Endothelial cell of umbilical vein (primary cell): Measurements from ENCODE around the gene RNLS. TPM values are rescaled to one million over a fixed set of nuclear protein-coding genes. Genes with fewer than 3 reads are reported as not detected.

Experiments
- BruUV-seq: library from RNA; stranded (reverse); fragments of 400-500 nt; replicated peaks from 2 replicates; lab custom pipeline; 2021; lab: Mats Ljungman, UMichigan
- CTCF ChIA-PET: fragments of 300-600, 350-600 bp; sonication (Branson Sonifier 250); formaldehyde crosslinking; loops from one replicate; lab custom pipeline; 2021; ENCODE audit warnings: antibody characterized with exemption, inconsistent platforms; lab: Charles Lee
- POLR2A ChIA-PET: fragments of 300-600, 350-600 bp; sonication (Branson Sonifier 250); formaldehyde crosslinking; loops from one replicate; lab custom pipeline; 2021; ENCODE audit warnings: antibody characterized with exemption, inconsistent platforms; lab: Charles Lee
- DNase-seq: peaks from one replicate; pipeline ENCODE4 v3.0.0-alpha.2; 2011; ENCODE audit warnings: low read depth, low spot score
- FAIRE-seq: peaks from 2 replicates; lab custom pipeline; 2011; peaks lifted over from hg19 to GRCh38; lab: Jason Lieb, UNC
- H2AFZ ChIP-seq: 2 replicates; pipeline ENCODE4 v1.6.0; 2012; ENCODE audit warnings: low read depth, low read length, control low read depth, inconsistent platforms
- H3K27ac ChIP-seq: 2 replicates; pipeline ENCODE4 v1.5.1; 2011; ENCODE audit warnings: low read depth, mild to moderate bottlenecking, control low read depth, low read length, moderate library complexity; ENCODE audit not compliant: insufficient read depth
- H3K27me3 ChIP-seq, 2 experiments: 2 replicates each; pipeline versions ENCODE4 v1.6.0 to v1.6.1; 2011; ENCODE audit warnings: low read length in 2 of 2, mixed read lengths in 1 of 2; ENCODE audit not compliant: control insufficient read depth in 2 of 2, insufficient read depth in 2 of 2
- H3K36me3 ChIP-seq, 2 experiments: 2 replicates in 1 of 2; 3 replicates in 1 of 2; pipeline ENCODE4 v1.5.1; 2011; ENCODE audit warnings: low read length in 2 of 2, mild to moderate bottlenecking in 1 of 2, moderate library complexity in 1 of 2; ENCODE audit not compliant: control insufficient read depth in 2 of 2, insufficient read depth in 2 of 2; ENCODE audit errors: extremely low read depth in 1 of 2
- H3K4me1 ChIP-seq: 3 replicates; pipeline ENCODE4 v1.5.1; 2011; ENCODE audit warnings: mild to moderate bottlenecking, low read length; ENCODE audit not compliant: control insufficient read depth, insufficient read depth; ENCODE audit errors: extremely low read depth
- H3K4me2 ChIP-seq: 2 replicates; pipeline ENCODE4 v1.6.1; 2011; ENCODE audit warnings: low read length, control low read depth, mixed read lengths; ENCODE audit not compliant: insufficient read depth
- H3K4me3 ChIP-seq, 3 experiments: fragments of 200-600 bp in 1 of 3; sonication (generic), shearing (Covaris generic) in 1 of 3; replicated peaks in 1 of 3; 2 replicates each; pipeline ENCODE4 v1.5.1; 2011 to 2016; ENCODE audit warnings: control low read depth in 3 of 3, low read length in 3 of 3, mild to moderate bottlenecking in 2 of 3, inconsistent platforms in 1 of 3, low read depth in 1 of 3, moderate library complexity in 1 of 3; ENCODE audit not compliant: insufficient read depth in 1 of 3
- H3K79me2 ChIP-seq: 2 replicates; pipeline ENCODE4 v1.6.0; 2012; ENCODE audit warnings: low read length, inconsistent platforms; ENCODE audit not compliant: control insufficient read depth, insufficient read depth
- H3K9ac ChIP-seq: replicated peaks from 2 replicates; pipeline ENCODE3; 2011; ENCODE audit warnings: low read length, control low read depth; ENCODE audit not compliant: insufficient read depth; ENCODE audit errors: extremely low read depth
- H3K9me1 ChIP-seq: replicated peaks from 3 replicates; pipeline ENCODE4 v1.6.0; 2011; ENCODE audit warnings: mild to moderate bottlenecking, low read length; ENCODE audit not compliant: control insufficient read depth, insufficient read depth; ENCODE audit errors: extremely low read depth
- H3K9me3 ChIP-seq: replicated peaks from 2 replicates; pipeline ENCODE4 v1.5.1; 2012; ENCODE audit warnings: low read length, inconsistent platforms; ENCODE audit not compliant: control insufficient read depth, insufficient read depth
- H4K20me1 ChIP-seq: replicated peaks from 2 replicates; pipeline ENCODE3; 2011; ENCODE audit warnings: mild to moderate bottlenecking, low read length; ENCODE audit not compliant: control insufficient read depth, insufficient read depth; ENCODE audit errors: extremely low read depth
- CTCF ChIP-seq, 2 donors: IDR thresholded peaks; 1 replicate in 1 of 2; 2 replicates in 1 of 2; pipeline ENCODE4 v1.5.1; 2011; ENCODE audit warnings: low read length in 2 of 2, mild to moderate bottlenecking in 2 of 2, moderate library complexity in 2 of 2, control low read depth in 1 of 2, inconsistent platforms in 1 of 2, low read depth in 1 of 2; ENCODE audit not compliant: insufficient read depth in 1 of 2; ENCODE audit errors: extremely low read depth in 1 of 2
- EZH2 ChIP-seq: IDR thresholded peaks from 2 replicates; pipeline ENCODE4 v1.6.1; 2012; ENCODE audit warnings: borderline replicate concordance, low read depth, mild to moderate bottlenecking, moderate library complexity, low read length, inconsistent platforms; ENCODE audit not compliant: severe bottlenecking
- FOS ChIP-seq: IDR thresholded peaks from 2 replicates; pipeline ENCODE4 v1.6.1; 2011; ENCODE audit warnings: mild to moderate bottlenecking, low read length, moderate library complexity, borderline replicate concordance; ENCODE audit not compliant: insufficient read depth
- GATA2 ChIP-seq: IDR thresholded peaks from 2 replicates; pipeline ENCODE4 v1.7.0; 2011; ENCODE audit warnings: low read depth, mild to moderate bottlenecking, moderate library complexity, mixed read lengths, low read length; ENCODE audit not compliant: insufficient read length, insufficient read depth
- JUN ChIP-seq: IDR thresholded peaks from 2 replicates; pipeline ENCODE4 v1.6.1; 2011; ENCODE audit warnings: borderline replicate concordance, low read depth; ENCODE audit not compliant: insufficient read length, insufficient read depth
- MAX ChIP-seq: IDR thresholded peaks from 2 replicates; pipeline ENCODE4 v1.6.1; 2011; ENCODE audit not compliant: insufficient read depth, insufficient read length
- MYC ChIP-seq: IDR thresholded peaks from one replicate; pipeline ENCODE4 v1.6.1; 2011; ENCODE audit warnings: mild to moderate bottlenecking, low read depth, low read length
- POLR2A ChIP-seq: IDR thresholded peaks from 2 replicates; pipeline ENCODE4 v1.6.1; 2012; ENCODE audit warnings: low read depth, mild to moderate bottlenecking, control low read depth, low read length
- POLR2AphosphoS5 ChIP-seq: IDR thresholded peaks from 2 replicates; pipeline ENCODE4 v1.6.1; 2012; ENCODE audit warnings: low read depth, mild to moderate bottlenecking, control low read depth, low read length, moderate library complexity; ENCODE audit not compliant: insufficient read depth
- dilution Hi-C: fragments of 300-500 bp; cut with MboI; formaldehyde crosslinking; loops from one replicate; pipeline ENCODE4 v1.15.0; 2019; ENCODE audit warnings: low sequenced_read_pairs; ENCODE audit not compliant: extremely low pct_ligation_motif_present
- intact Hi-C: fragments of 100-400 bp; cut with micrococcal nuclease; formaldehyde crosslinking; loops from one replicate; pipeline ENCODE4 v1.10.0; 2022
- polyA plus RNA-seq, 4 experiments: library from polyadenylated mRNA; depleted of rRNA in 3 of 4; stranded (reverse) in 3 of 4; unstranded in 1 of 4; fragments of >200 nt; gene quantifications; 2 replicates each; pipeline versions ENCODE4 v1.2.1 to v1.2.3, GENCODE V29; 2011 to 2012; ENCODE audit warnings: missing spikeins in 1 of 4
- total RNA-seq: library from RNA; stranded (reverse); gene quantifications from 2 replicates; pipeline ENCODE4 v1.2.3, GENCODE V29; 2021

Gene RNLS
- total and polyA plus RNA-seq, 2 donors (not counting 3 experiments of a cell fraction or from before 2014, with no cell fraction given): 2.5 to 4.6 TPM

- Histone ChIP-seq H3K27me3 (no peaks in the 10 kb centered on the region), H2AFZ (no peak overlapping the region), H3K9me1 (no peaks in the 10 kb centered on the region), H3K79me2 (no peaks in the 10 kb centered on the region), H3K4me1 (no peaks in the 10 kb centered on the region), H3K9me3 (no peaks in the 10 kb centered on the region), H3K27ac (no peak overlapping the region), H3K4me3 (no peak overlapping the region), H4K20me1 (no peaks in the 10 kb centered on the region), H3K9ac (no peak overlapping the region), H3K4me2 (no peak overlapping the region), H3K36me3 (no peaks in the 10 kb centered on the region)
- DNase-seq (no peak), FAIRE-seq (no peak)
- TF ChIP-seq POLR2A (no peak), POLR2AphosphoS5 (no peak), CTCF (IDR thresholded peaks at IDR 0.05; ENCODE audit: extremely low read depth in 1 of 2, insufficient read depth in 1 of 2, low read depth in 1 of 2, low read length in 2 of 2) (peak in 1 of 2 donors; percentile 10), FOS (no peak), MAX (no peak)
- intact Hi-C loops: loop anchor here (2.0 kb wide), 1 partner anchor 458 kb away; no protein-coding TSS in a partner anchor
- ChIA-PET POLR2A (no interaction called here), CTCF (interaction anchor here (0.7 to 1.4 kb wide), 5 partner anchors 17 to 469 kb away, joined by 3 to 5 read pairs (median 3); no protein-coding TSS in a partner anchor)
- dilution Hi-C loops: no loop called here
- BruUV-seq: no TSS peak
These were observed 264.3 kb downstream of the RNLS start for GRCh38 chr10:88318803-88319202.

GRCh38 chr10:88317099-88317498 is 266.0 kb downstream of the RNLS start:
- Histone ChIP-seq H4K20me1 (no peaks in the 10 kb centered on the region), H3K79me2 (no peaks in the 10 kb centered on the region), H3K27ac (no peak overlapping the region), H2AFZ (no peak overlapping the region), H3K4me1 (no peaks in the 10 kb centered on the region), H3K27me3 (no peaks in the 10 kb centered on the region), H3K9me1 (no peaks in the 10 kb centered on the region), H3K9me3 (no peaks in the 10 kb centered on the region), H3K36me3 (no peaks in the 10 kb centered on the region), H3K9ac (no peak overlapping the region), H3K4me2 (no peak overlapping the region), H3K4me3 (no peak overlapping the region)
- no TSS peak for BruUV-seq
- intact Hi-C loops: no loop called here
- TF ChIP-seq FOS (no peak), MAX (no peak), POLR2AphosphoS5 (no peak), GATA2 (no peak), POLR2A (no peak), EZH2 (no peak), MYC (no peak), CTCF (IDR thresholded peaks at IDR 0.05; ENCODE audit: extremely low read depth in 1 of 2, insufficient read depth in 1 of 2, low read depth in 1 of 2, low read length in 2 of 2) (no peak), JUN (no peak)
- dilution Hi-C loops: no loop called here
- ChIA-PET CTCF (interaction anchor here (1.3 kb wide), 1 partner anchor 455 kb away, joined by 3 read pairs; no protein-coding TSS in a partner anchor), POLR2A (no interaction called here)
- no peak for FAIRE-seq
- DNase-seq: no peak
